Left renal cortex interstitium (tissue), 4 donors: ENCODE data around the gene DQX1. TPM values are rescaled to one million over a fixed set of nuclear protein-coding genes. Genes with fewer than 3 reads are reported as not detected.
A peak's percentile ranks its signal among the peaks of the same experiment; 100 is the strongest.

Experiments used
- DNase-seq, 4 donors: peaks; one replicate each; pipeline ENCODE4 v3.0.0-alpha.2; 2013; ENCODE audit warnings: low read depth in 4 of 4, low spot score in 2 of 4, missing footprints in 1 of 4
- polyA plus RNA-seq, 4 donors: library from polyadenylated mRNA; unstranded; fragments of 120-200 nt; gene quantifications; one replicate each; pipeline ENCODE4 v1.2.1, GENCODE V29; 2013; ENCODE audit not compliant: insufficient read length in 4 of 4

Gene DQX1
- polyA plus RNA-seq, 4 donors: 0.32 to 0.63 (median 0.41) TPM

DNA sequence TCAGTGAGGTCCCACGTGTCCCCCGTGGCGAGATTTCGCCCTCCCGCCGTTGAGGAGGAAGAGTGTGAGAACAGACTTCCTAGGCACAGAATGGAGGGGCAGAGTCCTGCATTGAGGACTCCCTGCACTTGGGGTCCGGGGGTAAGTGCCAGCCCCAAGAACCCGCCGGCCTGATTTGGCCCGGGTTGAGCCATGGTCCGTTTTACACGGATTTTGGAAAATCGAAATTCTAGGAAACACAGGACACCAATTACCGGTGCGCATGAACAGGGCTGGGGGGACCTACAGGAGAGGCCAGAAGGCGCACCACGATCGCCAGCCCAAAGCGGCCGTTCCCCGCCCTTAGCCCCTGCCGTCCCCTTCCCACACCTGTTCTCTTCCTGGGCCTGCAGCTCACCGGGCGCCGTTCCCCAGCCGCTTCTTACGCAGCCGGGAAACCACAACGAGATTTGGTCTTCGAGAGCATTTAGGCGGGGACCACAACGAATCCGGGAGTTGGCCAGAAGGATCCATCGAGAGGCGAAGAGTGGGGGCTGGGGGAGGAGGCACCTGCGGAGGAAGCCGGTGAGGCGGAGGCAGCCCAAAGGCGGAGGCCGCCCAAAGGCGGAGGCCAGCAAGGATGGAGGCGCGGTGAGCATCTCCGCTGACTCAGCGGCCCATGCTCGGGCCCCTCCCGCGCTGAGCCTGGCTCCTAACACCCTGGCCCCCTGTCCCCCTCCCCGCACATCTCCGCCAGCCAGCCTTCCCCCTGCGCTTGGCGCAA is 12.2 kb downstream of the DQX1 start:
- no peak for DNase-seq

- DNase-seq: no peak
Measured at GRCh38 chr2:74512744-74513604, 13.1 kb downstream of the DQX1 start.

- no peak for DNase-seq
Measured at GRCh38 chr2:74511104-74511989, 14.7 kb downstream of the DQX1 start.

DNA sequence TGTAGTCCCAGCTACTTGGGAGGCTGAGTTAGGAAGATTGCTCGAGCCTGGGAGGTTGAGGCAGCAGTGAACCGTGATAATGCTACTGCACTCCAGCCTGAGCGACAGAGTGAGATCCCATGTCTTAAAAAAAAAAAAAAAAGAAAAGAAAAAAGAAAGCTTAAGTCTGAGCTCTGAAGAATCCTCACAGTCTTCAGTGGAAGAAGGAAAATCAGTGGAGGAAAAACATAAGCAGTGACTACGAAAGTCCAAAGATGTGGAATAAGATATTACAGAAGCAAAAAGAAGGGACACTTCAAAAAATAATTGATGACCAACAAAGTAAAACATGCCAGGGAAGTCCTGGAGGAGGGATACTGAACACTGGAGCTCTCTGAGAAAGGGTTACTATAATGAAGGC is 15.8 kb downstream of the DQX1 start:
- no peak for DNase-seq

GRCh38 chr2:74507926-74508520 is 18.0 kb downstream of the DQX1 start:
- no peak for DNase-seq

DNA sequence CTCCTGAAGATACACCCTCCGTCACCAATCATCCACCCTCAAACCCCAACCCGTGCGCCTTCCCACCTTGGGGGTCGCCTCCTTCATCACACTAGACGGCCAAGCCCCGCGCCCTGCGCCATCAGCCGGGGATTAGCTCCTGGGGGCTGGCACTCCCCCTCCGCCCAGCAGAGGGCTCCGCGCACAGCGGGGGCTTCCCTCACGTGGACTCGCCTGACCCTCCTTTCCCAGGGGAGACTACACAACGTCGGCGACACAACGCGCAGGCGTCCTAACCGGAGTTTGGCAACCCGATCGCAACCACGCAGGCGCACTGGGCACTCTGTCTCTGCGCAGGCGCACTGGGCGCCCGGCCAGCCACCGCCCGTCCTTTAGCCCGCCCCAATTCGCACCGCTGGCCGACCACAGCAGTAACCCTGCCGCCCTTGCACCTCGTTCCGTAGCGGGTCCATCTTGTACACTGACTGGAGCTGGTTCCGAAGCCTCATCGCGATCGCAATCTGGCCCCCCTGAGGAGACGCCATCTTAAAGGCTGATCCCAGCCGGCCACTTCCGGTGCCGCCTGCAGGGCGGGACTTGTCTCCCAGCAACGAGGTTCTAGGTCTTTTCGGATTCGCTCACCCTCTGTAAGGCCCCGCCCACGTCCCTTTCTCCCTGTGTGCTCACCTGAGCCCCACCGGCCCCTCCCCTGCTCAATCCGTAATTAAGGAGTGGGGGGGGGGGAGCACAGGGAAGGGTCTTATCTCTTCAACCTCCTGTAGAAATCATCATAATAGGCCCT is 18.7 kb downstream of the DQX1 start, which contains the start of gene PCGF1:
Gene PCGF1, minus strand, starts transcription at position 551 of the 781 bp plus-strand sequence. Its CDS starts 27 bp downstream, at position 524.
- peak; percentile 98 to 99 (median 99) for DNase-seq

DNA sequence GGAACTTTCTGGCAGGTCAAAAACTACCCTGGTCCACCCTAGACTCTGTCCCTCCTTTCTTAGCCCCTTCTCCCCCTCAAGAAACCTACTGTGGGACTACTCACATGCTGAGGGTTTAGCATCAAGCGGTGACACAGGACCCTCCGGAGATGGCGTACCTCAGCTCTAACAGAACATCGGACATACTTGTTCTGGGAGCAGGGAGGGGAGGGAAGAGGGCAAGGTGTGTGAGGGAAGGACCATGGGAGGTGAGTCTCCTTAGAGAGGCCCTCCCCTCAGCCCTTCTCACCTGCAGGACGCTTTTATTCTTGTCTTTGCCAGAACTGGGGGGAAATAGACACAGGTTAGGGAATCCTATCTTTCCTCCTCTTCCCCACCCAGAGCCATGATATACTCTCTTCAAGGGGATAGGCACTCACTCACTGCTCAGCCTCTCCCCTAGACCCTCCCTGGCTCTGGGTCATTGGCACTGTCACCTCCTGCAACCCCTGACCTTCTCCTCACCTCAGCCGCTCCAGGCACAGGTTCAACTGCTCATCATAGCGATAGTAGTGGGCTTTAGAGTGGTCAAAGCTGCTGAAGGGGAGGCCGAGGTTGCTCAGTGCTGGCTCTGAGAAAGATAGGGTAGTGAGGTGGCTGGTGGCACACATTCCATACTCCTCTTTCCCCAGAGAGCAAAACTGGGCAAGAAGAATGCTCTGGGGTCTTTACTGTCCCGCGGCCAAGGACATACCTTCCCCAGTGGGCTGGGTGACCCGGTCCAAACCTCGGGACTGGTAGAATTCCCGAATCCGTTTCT is 20.4 kb downstream of the DQX1 start:
- DNase-seq: no peak

GRCh38 chr2:74504591-74504990 is 21.4 kb downstream of the DQX1 start:
- DNase-seq: no peak

DNA sequence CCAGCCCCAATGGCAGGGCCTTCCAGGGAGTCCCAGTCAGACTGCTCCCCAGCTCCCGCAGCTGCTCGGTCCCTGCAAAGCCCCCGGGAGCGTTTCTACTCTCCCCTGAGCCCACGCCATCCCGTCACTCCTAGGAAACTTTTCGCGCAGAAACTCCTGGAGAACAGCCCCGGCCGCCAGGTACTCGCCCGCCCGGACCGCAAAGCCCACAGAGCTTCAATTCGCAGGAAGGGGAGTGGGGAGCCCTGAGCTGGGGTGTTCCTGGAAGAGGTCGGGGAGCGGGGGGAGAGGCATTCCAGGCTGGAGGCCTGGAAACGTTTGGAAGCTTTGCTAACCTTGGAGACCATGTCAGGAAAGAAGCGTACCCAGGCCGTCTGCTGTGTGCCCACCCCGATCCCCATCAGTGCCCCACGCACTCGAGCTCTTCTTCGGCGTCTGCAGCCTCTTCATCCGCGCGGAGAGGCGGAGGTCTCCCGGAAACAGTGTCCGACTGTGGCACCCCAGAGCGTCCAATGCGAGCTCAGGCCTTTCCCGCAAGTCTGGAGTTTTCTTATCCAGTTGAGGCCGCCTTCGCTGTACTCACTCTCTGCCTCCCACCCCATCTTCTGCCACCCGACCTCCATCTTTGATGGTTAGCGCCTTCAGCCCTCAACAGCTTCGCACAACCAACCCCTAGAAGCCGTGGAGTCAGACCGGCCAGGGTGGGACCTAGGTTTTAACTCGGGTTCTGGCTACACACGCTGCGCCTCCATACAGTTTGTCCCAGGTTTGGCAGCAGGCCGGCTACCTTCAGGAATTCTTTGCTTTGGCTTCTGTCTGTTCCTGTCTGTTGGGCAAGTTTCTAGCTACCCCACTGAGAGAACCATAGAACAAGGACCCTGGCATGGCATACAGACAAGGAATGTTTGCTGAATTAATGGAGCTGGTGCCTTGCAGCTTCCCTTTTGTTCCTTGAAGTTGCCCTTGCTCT is 22.2 kb downstream of the DQX1 start:
- DNase-seq: no peak

DNA sequence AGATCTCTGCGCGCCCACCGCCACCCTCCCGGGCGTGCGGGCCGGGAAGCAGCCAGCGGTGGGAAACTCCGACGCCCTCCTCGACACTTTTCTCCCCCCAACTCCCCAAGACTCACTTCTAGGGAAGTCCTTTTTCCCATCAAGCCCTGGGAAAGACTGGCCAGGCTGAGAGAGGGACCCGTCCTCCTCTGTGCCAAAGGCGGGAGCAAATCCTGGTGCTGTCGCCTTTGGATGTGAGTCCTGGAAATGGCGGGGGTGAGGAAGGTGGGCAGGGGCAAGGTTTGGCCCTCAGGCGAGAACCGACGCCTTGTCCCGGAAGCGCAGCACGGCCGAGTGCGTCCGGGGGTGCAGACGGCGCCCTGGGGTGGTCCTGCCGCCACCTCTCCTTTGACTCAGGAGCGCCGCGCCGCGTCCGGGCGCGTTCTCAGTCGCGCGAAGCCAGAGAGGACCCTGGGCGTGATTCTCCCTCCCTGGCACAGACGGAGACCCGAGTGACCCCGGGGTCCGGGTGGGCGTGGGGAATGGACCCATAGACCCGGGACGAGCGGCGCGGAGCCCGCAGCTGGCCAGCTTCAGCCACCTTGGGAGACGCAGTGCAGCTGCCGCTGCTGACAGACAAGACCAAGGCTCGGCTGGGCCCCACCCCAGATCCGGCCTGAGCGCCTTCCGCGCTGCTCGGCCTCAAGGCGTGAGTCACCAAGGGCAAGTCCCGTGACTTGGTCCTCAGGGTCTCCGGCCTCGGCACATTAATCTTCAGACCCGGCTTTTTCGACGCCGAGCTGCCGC is 23.1 kb downstream of the DQX1 start:
- no peak for DNase-seq

DNA sequence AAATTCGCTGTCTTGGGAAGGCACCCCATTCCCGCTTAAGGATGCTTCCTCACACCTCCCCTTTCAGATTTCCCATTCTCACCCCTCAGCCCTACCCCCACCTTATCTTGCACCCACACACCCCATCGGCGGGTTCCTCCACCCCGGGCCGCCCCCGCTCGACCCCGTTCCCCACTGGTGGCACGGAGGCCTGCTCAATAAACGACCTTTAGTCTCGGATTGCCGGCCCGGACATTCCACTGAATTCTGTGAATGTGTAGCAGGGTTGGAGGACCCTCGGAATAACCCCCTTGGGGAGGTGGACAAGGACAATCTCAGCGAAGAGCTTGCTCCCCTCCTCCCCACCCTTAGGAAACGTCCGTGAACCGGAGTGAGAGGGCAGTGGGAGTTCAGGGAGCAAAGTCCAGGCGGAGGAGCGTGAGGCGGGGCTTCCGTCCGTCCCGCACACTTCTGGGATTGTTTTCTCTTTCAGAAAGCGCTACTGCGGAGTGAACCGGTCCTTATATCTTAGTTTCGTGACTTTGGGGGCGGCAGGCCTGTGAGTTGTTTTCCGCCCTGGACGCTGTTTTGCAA is 23.8 kb downstream of the DQX1 start:
- no peak for DNase-seq

GRCh38 chr2:74501335-74502071 is 24.5 kb downstream of the DQX1 start:
- DNase-seq: no peak

DNA sequence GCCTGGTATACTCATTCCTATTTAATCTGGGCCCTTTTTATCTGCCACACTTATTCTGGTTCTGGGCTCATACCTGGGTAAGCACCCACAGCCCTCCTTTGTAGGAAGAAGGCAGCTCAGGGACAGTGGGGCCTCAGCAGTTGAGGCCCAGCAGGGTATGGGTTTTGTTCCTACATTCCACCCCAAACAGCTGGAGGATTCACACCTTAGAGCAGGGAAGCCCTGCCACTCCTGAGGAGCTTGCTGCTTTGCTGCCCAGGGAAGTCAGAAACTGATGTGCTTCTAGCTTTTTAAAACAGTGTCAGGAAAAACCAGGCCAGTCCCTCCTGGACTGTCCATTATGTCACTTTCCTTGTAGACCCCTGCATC is 25.5 kb downstream of the DQX1 start:
- DNase-seq: no peak

GRCh38 chr2:74499940-74500577 is 26.0 kb downstream of the DQX1 start:
- DNase-seq: no peak

DNA sequence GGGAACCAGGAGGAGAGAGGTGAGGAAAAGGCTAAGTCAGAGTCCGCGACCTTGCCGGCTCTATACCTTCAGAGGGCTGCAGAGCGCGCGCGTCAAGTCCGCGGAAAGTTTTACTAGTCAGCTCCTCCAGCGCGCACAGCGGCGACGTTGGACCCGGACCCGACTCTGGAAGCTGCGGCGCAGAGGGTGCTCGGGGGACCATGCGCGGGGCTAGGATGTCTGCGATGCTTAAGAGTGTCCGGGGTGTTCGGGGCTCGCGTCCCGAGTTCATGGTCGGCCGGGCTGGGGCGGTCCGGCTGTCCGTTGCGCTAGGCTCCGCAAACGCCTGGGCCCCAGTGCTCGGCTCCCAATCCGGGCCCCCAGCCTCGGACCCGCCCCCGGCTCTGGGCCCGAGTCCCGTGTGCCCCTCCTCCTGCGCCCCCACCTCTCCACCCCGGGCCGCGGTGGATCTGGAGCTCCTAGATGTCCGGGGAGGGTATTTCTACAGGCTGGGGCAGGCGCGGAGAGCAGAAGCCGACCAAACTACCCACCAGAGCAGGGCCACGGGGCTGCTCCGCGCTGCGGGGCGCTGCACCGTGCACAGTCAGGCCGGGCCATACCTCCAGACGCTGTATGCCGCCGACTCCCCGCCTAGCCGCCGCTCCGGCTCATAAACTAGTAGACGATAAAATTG is 26.6 kb downstream of the DQX1 start, which contains the start of gene LBX2:
Gene LBX2, minus strand, starts transcription at position 337 of the 673 bp plus-strand sequence. Its CDS starts 66 bp downstream, at position 271.
- DNase-seq: no peak
